HepG2 (cell line): ENCODE data around the gene ZNF705A.
"Not testable (repeated sequence)": the region's sequence is repeated elsewhere in the genome, so short reads cannot be mapped to it uniquely, and the experiment has no call there.

Experiments used
- CTCF ChIP-seq: sonication (generic); formaldehyde crosslinking; IDR thresholded peaks from 2 replicates; pipeline ENCODE4 v1.5.0; 2020; ENCODE audit warnings: mild to moderate bottlenecking, missing genetic modification reagents, moderate library complexity
- GTF2F1 ChIP-seq: fragments of 150-350 bp; IDR thresholded peaks from 2 replicates; pipeline ENCODE4 v1.6.1; 2014; ENCODE audit warnings: low read length
- NR2F2 ChIP-seq: IDR thresholded peaks from 2 replicates; pipeline ENCODE4 v1.6.1; 2012; ENCODE audit warnings: low read depth, inconsistent platforms, borderline replicate concordance
- POLR2AphosphoS5 ChIP-seq: IDR thresholded peaks from 2 replicates; pipeline ENCODE4 v1.6.1; 2012; ENCODE audit warnings: low read depth, low read length
- TF ChIP-seq, protein P1 (sequence below), 2 experiments: sonication (generic) in 1 of 2; formaldehyde crosslinking in 1 of 2; IDR thresholded peaks; 2 replicates each; pipeline versions ENCODE4 v1.5.1 to v1.6.1; 2011 to 2020; ENCODE audit warnings: borderline replicate concordance in 1 of 2, low read depth in 1 of 2, low read length in 1 of 2, mild to moderate bottlenecking in 1 of 2, missing genetic modification reagents in 1 of 2, moderate library complexity in 1 of 2

- not testable (repeated sequence) for TF ChIP-seq GTF2F1; CTCF (CRISPR knock-in tag); POLR2AphosphoS5; NR2F2
- TF ChIP-seq, protein P1, sequence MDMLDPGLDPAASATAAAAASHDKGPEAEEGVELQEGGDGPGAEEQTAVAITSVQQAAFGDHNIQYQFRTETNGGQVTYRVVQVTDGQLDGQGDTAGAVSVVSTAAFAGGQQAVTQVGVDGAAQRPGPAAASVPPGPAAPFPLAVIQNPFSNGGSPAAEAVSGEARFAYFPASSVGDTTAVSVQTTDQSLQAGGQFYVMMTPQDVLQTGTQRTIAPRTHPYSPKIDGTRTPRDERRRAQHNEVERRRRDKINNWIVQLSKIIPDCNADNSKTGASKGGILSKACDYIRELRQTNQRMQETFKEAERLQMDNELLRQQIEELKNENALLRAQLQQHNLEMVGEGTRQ (IDR thresholded peaks at IDR 0.05; ENCODE audit: low read depth, low read length) = not testable (repeated sequence)
- TF ChIP-seq, protein P1 (CRISPR knock-in tag; IDR thresholded peaks at IDR 0.05; ENCODE audit: borderline replicate concordance) = not testable (repeated sequence)
These were observed 26.1 kb downstream of the ZNF705A start for GRCh38 chr12:8182923-8183322.
